Measurements from ENCODE around the gene EIF2D. TPM values are rescaled to one million over a fixed set of nuclear protein-coding genes. Genes with fewer than 3 reads are reported as not detected.
A peak's percentile ranks its signal among the peaks of the same experiment; 100 is the strongest.

EIF2D gene
- total RNA-seq, 1 experiment from 2014 or later: 110 TPM

DNA sequence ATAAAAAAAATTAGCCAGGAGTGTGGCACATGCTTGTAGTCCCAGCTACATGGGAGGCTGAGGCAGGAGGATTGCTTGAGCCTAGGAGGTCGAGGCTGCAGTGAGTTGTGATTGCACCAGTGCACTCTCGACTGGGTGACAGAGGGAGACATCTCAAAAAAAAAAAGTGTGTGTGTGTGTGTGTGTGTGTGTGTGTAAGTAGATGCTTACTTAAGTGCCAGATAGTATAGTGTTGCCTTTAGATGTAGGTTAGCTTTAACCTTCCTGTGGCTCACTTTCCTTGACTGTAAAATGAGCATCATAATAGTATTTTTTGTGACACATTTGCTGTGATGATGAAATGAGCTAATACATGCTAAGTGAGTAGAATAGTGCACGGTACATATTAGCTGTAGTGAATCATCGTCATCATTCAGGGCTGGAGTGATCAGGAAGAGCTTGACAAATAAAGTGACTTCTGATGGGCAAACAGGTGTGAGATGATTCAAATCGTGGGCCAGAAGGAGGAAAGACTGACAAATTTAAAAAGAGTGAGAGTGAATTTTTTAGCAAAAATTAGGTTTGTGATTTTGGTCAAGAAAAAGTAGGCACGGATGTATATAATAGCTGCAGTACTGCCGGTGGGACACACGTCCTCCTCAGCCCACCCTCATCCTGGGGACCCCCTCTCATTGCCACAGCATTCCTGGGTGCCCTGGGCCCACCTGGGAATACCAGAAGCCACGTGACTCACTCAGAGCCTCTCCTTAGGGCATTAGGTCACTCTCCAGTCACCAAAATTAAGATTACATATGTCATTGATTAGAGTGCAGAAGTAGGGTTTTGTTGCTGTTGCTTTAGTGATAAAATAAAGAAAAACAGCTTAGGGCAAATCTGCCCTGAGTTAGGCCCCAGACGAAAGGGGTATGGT lies 33.9 kb downstream of the EIF2D start:
- Histone ChIP-seq H3K79me2 (ENCODE audit: low read length) (no peaks in the 10 kb centered on the region), H3K9ac (ENCODE audit: low read length) (no peak overlapping the region), H3K4me3 (ENCODE audit: low read length) (no peak overlapping the region), H2AFZ (ENCODE audit: low read length) (no peak overlapping the region), H3K4me2 (ENCODE audit: low read length) (no peak overlapping the region), H3K9me3 (ENCODE audit: low read length) (no peaks in the 10 kb centered on the region), H3K9me2 (replicated peaks; ENCODE audit: low read length) (no peaks in the 10 kb centered on the region), H4K20me1 (ENCODE audit: low read length) (no peaks in the 10 kb centered on the region), H3K4me1 (ENCODE audit: insufficient read depth, low read length) (peaks cover 28% of the 10 kb centered on the region), H3K27ac (ENCODE audit: low read length) (no peak overlapping the region), H3K27me3 (ENCODE audit: low read length) (no peaks in the 10 kb centered on the region), H3F3A (ENCODE audit: low read length, unreplicated experiment) (peaks cover 3% of the 10 kb centered on the region), H3K36me3 (ENCODE audit: low read depth, low read length) (no peaks in the 10 kb centered on the region)
- ChIA-PET CTCF (interaction anchor here (0.5 to 2.0 kb wide), 5 partner anchors 22 to 89 kb away, joined by 3 to 9 read pairs (median 4); no protein-coding TSS in a partner anchor), POLR2A (ENCODE audit: unreplicated experiment) (interaction anchor here (0.5 kb wide), 1 partner anchor 21 kb away, joined by 3 read pairs; no protein-coding TSS in a partner anchor)
- no TSS peak for BruUV-seq (replicated peaks)
- ATAC-seq (peak; percentile 50), DNase-seq (peak; percentile 83)
- TF ChIP-seq, protein P1, sequence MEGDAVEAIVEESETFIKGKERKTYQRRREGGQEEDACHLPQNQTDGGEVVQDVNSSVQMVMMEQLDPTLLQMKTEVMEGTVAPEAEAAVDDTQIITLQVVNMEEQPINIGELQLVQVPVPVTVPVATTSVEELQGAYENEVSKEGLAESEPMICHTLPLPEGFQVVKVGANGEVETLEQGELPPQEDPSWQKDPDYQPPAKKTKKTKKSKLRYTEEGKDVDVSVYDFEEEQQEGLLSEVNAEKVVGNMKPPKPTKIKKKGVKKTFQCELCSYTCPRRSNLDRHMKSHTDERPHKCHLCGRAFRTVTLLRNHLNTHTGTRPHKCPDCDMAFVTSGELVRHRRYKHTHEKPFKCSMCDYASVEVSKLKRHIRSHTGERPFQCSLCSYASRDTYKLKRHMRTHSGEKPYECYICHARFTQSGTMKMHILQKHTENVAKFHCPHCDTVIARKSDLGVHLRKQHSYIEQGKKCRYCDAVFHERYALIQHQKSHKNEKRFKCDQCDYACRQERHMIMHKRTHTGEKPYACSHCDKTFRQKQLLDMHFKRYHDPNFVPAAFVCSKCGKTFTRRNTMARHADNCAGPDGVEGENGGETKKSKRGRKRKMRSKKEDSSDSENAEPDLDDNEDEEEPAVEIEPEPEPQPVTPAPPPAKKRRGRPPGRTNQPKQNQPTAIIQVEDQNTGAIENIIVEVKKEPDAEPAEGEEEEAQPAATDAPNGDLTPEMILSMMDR (conservative IDR thresholded peaks at IDR 0.05; ENCODE audit: low read depth, low read length): no peak
- TF ChIP-seq EZH2 (IDR thresholded peaks at IDR 0.05; ENCODE audit: low read length, unreplicated experiment) (no peak), EZH2phosphoT487 (IDR thresholded peaks at IDR 0.05; ENCODE audit: borderline replicate concordance, low read length) (no peak)
- intact Hi-C loops (cut with micrococcal nuclease): loop anchor here (1.0 kb wide), 1 partner anchor 20 kb away; no protein-coding TSS in a partner anchor

DNA sequence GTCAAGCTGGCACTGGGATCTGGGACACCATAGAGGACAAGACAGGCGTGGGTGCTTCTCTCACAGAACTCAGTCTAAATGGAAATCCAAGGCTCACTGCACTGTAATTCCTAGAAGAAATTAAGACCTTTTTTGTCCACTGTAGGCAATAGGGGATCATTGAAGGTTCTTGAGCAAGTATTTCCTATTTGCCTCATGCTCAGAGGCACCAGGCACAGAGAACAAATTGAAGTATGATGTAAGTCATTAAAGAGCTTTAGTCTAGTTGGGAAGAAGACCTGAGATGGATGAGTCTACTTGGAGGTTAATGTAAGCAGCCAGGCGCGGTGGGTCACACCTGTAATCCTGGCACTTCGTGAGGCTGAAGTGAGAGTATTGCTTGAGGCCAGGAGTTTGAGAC lies 34.6 kb downstream of the EIF2D start:
- ChIA-PET CTCF (interaction anchor here (0.5 to 2.0 kb wide), 3 partner anchors 32 to 63 kb away, joined by 3 to 9 read pairs (median 8); no protein-coding TSS in a partner anchor), POLR2A (ENCODE audit: unreplicated experiment) (no interaction called here)
- Histone ChIP-seq H3K9ac (ENCODE audit: low read length) (no peak overlapping the region), H3K27ac (ENCODE audit: low read length) (no peak overlapping the region), H3K9me3 (ENCODE audit: low read length) (no peaks in the 10 kb centered on the region), H3K27me3 (ENCODE audit: low read length) (no peaks in the 10 kb centered on the region), H3K36me3 (ENCODE audit: low read depth, low read length) (no peaks in the 10 kb centered on the region), H4K20me1 (ENCODE audit: low read length) (no peaks in the 10 kb centered on the region), H3K4me3 (ENCODE audit: low read length) (no peak overlapping the region), H3K9me2 (replicated peaks; ENCODE audit: low read length) (no peaks in the 10 kb centered on the region), H3K4me2 (ENCODE audit: low read length) (no peak overlapping the region), H2AFZ (ENCODE audit: low read length) (no peak overlapping the region), H3F3A (ENCODE audit: low read length, unreplicated experiment) (peaks cover 3% of the 10 kb centered on the region), H3K4me1 (ENCODE audit: insufficient read depth, low read length) (peaks cover 28% of the 10 kb centered on the region), H3K79me2 (ENCODE audit: low read length) (no peaks in the 10 kb centered on the region)
- no peak for ATAC-seq
- TF ChIP-seq EZH2phosphoT487 (IDR thresholded peaks at IDR 0.05; ENCODE audit: borderline replicate concordance, low read length) (no peak), EZH2 (IDR thresholded peaks at IDR 0.05; ENCODE audit: low read length, unreplicated experiment) (no peak)
- TF ChIP-seq, protein P1 (conservative IDR thresholded peaks at IDR 0.05; ENCODE audit: low read depth, low read length): no peak
- no peak for DNase-seq
- no TSS peak for BruUV-seq (replicated peaks)
- intact Hi-C loops (cut with micrococcal nuclease): loop anchor here (1.0 kb wide), 1 partner anchor 19 kb away; no protein-coding TSS in a partner anchor

Data from PC-3 (cell line).